ENCODE results near the gene SUPT3H. TPM values are rescaled to one million over a fixed set of nuclear protein-coding genes. Genes with fewer than 3 reads are reported as not detected.

SUPT3H gene
- total RNA-seq, 1 donor from 2014 or later, result 23.2 TPM

DNA sequence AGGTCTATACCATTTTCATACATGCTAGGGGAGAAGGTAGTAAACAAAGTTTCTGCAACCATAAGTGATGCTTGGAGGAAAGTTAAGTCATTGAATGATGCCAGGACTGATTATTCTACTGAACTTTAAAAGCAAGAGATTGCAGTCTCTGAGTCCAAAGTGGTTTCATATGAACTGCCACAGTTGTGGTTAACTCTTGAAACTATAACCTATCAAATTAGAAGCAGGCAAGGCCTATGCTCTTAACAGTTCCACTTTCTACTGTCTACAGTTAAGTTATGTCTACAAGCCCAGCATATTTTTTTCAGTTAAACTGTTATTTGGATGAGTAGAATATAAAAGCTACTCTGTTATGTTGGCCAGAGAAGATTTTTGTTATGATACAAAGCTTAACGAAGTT, 376.1 kb downstream of the SUPT3H start:
- H3K4me1 Mint-ChIP-seq, result no peaks in the 10 kb centered on the region
- no peak for DNase-seq (ENCODE audit: low spot score in 2 of 2, unreplicated experiment in 2 of 2)
- peaks cover 8% of the 10 kb centered on the region for H3K9me3 Mint-ChIP-seq
- H3K27me3 Mint-ChIP-seq (ENCODE audit: low read depth), result no peaks in the 10 kb centered on the region
- H3K36me3 Mint-ChIP-seq, result peaks cover 2% of the 10 kb centered on the region
- H3K27ac Mint-ChIP-seq, result no peak overlapping the region
- no peak overlapping the region for H3K4me3 Mint-ChIP-seq
- TF ChIP-seq, protein P1, sequence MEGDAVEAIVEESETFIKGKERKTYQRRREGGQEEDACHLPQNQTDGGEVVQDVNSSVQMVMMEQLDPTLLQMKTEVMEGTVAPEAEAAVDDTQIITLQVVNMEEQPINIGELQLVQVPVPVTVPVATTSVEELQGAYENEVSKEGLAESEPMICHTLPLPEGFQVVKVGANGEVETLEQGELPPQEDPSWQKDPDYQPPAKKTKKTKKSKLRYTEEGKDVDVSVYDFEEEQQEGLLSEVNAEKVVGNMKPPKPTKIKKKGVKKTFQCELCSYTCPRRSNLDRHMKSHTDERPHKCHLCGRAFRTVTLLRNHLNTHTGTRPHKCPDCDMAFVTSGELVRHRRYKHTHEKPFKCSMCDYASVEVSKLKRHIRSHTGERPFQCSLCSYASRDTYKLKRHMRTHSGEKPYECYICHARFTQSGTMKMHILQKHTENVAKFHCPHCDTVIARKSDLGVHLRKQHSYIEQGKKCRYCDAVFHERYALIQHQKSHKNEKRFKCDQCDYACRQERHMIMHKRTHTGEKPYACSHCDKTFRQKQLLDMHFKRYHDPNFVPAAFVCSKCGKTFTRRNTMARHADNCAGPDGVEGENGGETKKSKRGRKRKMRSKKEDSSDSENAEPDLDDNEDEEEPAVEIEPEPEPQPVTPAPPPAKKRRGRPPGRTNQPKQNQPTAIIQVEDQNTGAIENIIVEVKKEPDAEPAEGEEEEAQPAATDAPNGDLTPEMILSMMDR (IDR thresholded peaks at IDR 0.05; ENCODE audit: unreplicated experiment), result no peak

DNA sequence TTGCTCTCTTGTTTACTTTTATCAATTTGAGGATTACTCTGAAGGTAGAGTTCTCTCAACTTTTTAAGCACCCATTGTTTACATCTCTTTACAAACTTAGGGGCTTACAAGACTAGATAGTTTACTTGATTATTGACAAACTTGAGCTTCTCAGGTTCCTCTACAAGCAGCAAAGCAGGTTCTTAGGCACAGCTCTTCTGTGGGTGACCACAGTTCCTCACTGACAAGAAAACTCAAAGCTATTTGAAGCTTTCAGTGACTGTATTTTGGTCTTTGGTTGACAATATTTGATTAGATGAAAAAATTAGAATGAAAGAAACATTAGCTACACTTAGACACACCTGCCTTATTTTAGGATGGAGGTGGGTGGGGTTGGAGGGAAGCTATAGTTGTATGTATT, 376.9 kb downstream of the SUPT3H start:
- TF ChIP-seq, protein P1 (IDR thresholded peaks at IDR 0.05; ENCODE audit: unreplicated experiment), result no peak
- DNase-seq (ENCODE audit: low spot score in 2 of 2, unreplicated experiment in 2 of 2), result no peak
- no peaks in the 10 kb centered on the region for H3K4me1 Mint-ChIP-seq
- H3K27ac Mint-ChIP-seq, result no peak overlapping the region
- no peaks in the 10 kb centered on the region for H3K27me3 Mint-ChIP-seq (ENCODE audit: low read depth)
- H3K9me3 Mint-ChIP-seq, result no peaks in the 10 kb centered on the region
- H3K36me3 Mint-ChIP-seq, result no peaks in the 10 kb centered on the region
- no peak overlapping the region for H3K4me3 Mint-ChIP-seq

DNA sequence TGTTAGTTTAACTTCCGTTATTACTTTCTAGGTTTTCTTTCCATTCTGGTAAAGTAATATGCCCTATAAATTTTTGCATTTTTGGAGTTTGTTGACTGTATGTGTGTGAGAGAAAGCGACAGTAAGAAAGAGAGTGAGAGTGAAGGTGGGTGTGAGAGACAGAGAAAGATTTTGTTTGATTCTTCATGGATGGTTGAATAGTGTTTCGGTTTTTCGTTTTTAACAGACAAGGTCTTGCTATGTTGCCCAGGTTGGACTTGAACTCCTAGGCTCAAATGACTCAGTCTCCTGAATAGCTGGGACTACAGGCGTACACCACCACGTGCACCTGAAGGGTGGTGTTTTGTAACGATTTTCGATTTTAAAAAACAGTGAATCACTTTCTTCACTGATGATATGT, 378.7 kb downstream of the SUPT3H start:
- Mint-ChIP-seq H3K4me3 (no peak overlapping the region), H3K27ac (no peak overlapping the region), H3K27me3 (ENCODE audit: low read depth) (no peaks in the 10 kb centered on the region), H3K4me1 (no peaks in the 10 kb centered on the region), H3K9me3 (no peaks in the 10 kb centered on the region), H3K36me3 (no peaks in the 10 kb centered on the region)
- TF ChIP-seq, protein P1 (IDR thresholded peaks at IDR 0.05; ENCODE audit: unreplicated experiment), result no peak
- DNase-seq (ENCODE audit: low spot score in 2 of 2, unreplicated experiment in 2 of 2), result no peak

DNA sequence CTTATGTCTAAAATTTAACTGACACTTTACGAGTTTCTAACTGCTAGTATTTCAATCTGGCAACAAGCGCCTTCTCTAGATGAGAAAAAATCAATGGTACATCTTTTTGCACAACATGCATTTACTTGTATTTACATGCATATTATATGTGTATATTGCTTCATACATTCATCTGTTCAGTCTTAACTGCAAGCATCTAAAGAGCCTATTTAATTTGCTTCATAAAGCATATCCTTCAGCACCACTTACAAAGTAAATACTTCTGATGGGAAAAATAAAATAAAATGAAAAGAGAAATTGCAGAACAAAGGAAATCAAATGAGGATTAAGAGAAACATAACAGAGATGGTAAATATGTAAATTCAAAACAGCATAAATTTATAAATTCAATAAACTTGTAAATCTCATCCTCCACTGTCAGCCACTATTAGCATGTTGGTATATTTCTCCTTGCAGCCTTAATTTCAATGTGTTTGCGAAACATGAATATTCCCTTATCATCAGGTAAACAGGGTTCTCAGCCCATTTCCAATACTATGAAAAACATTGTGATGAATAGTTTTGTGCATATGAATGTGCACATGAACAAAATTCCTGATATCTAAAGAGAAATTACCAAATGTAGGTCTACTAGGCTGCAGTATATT, 382.1 kb downstream of the SUPT3H start:
- Mint-ChIP-seq H3K36me3 (no peaks in the 10 kb centered on the region), H3K27me3 (ENCODE audit: low read depth) (no peaks in the 10 kb centered on the region), H3K4me3 (no peak overlapping the region), H3K4me1 (no peaks in the 10 kb centered on the region), H3K9me3 (no peaks in the 10 kb centered on the region), H3K27ac (no peak overlapping the region)
- no peak for DNase-seq (ENCODE audit: low spot score in 2 of 2, unreplicated experiment in 2 of 2)
- TF ChIP-seq, protein P1 (IDR thresholded peaks at IDR 0.05; ENCODE audit: unreplicated experiment), result no peak

DNA sequence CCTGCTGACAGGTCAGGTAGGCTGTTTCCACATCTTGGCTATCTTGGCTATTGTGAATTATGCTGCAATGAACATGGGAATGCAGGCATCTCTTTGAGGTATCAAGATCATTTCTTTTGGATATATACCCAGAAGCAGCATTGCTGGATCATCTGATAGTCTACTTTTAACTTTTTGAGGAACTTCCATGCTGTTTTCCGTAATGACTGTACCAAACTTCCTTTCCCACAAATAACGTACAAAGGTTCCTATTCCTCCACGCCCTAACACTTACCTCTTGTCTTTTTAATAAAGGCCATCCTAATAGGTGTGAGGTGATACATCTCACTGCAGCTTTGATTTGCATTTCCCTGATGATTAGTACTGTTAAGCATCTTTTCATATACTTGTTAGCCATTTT, 388.3 kb downstream of the SUPT3H start:
- Mint-ChIP-seq H3K4me1 (no peaks in the 10 kb centered on the region), H3K9me3 (peaks cover 13% of the 10 kb centered on the region), H3K4me3 (no peak overlapping the region), H3K27me3 (ENCODE audit: low read depth) (no peaks in the 10 kb centered on the region), H3K36me3 (peaks cover 9% of the 10 kb centered on the region), H3K27ac (no peak overlapping the region)
- DNase-seq (ENCODE audit: low spot score in 2 of 2, unreplicated experiment in 2 of 2), result no peak
- TF ChIP-seq, protein P1 (IDR thresholded peaks at IDR 0.05; ENCODE audit: unreplicated experiment), result no peak

DNA sequence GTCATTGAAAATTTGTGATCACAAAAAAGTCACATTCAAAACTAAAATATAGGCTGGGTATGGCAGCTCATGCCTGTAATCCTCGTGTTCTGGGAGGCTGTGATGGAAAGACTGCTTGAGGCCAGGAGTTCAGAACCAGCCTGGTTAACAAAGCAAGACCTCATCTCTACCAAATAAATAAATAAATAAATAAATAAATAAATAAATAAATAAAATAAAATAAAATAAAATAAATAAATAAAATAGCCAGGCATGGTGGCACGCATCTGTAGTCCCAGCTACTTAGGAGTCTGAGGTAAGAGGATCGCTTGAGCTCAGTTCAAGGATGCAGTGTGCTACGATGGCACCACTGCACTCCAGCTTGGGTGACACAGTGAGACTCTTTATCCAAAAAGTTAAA, 392.7 kb downstream of the SUPT3H start:
- Mint-ChIP-seq H3K27me3 (ENCODE audit: low read depth) (no peaks in the 10 kb centered on the region), H3K4me1 (peaks cover 8% of the 10 kb centered on the region), H3K27ac (no peak overlapping the region), H3K4me3 (no peak overlapping the region), H3K36me3 (peaks cover 4% of the 10 kb centered on the region), H3K9me3 (peaks cover 7% of the 10 kb centered on the region)
- TF ChIP-seq, protein P1 (IDR thresholded peaks at IDR 0.05; ENCODE audit: unreplicated experiment), result no peak
- no peak for DNase-seq (ENCODE audit: low spot score in 2 of 2, unreplicated experiment in 2 of 2)
